Vagina (tissue), 2 donors: ENCODE measurements around the gene PHF14. TPM values are rescaled to one million over a fixed set of nuclear protein-coding genes. Genes with fewer than 3 reads are reported as not detected.

Experiments
- DNase-seq, 2 donors: peaks; one replicate each; pipeline ENCODE4 v3.0.0-alpha.2; 2017; ENCODE audit errors: extremely low spot score in 2 of 2
- H3K27ac ChIP-seq: fragments of 200-600 bp; sonication (generic); one replicate; pipeline ENCODE4 v1.5.1; 2019
- H3K27me3 ChIP-seq: fragments of 200-600 bp; sonication (generic); one replicate; pipeline ENCODE4 v1.5.1; 2019
- H3K36me3 ChIP-seq, 2 donors: fragments of 200-600 bp; sonication (generic); one replicate each; pipeline ENCODE4 v1.5.1; 2017 to 2019
- H3K4me1 ChIP-seq: fragments of 200-600 bp; sonication (generic); one replicate; pipeline ENCODE4 v1.5.1; 2019
- H3K4me3 ChIP-seq, 2 donors: fragments of 200-600 bp; sonication (generic); 1 replicate in 1 of 2; 2 replicates in 1 of 2; pipeline ENCODE4 v1.5.1; 2016 to 2019
- H3K9me3 ChIP-seq: fragments of 200-600 bp; sonication (generic); one replicate; pipeline ENCODE4 v1.5.1; 2019
- CTCF ChIP-seq, 3 experiments: fragments of 450-650 bp in 2 of 3; fragments of 200-600 bp in 1 of 3; sonication (generic) in 1 of 3; IDR thresholded peaks; one replicate each; pipeline ENCODE4 v1.5.1; 2017 to 2019; ENCODE audit warnings: antibody characterized with exemption in 3 of 3, mild to moderate bottlenecking in 2 of 3, moderate library complexity in 2 of 3
- POLR2A ChIP-seq, 2 donors: fragments of 450-650 bp; IDR thresholded peaks; one replicate each; pipeline ENCODE4 v1.6.1; 2017; ENCODE audit warnings: antibody characterized with exemption in 2 of 2, mild to moderate bottlenecking in 2 of 2, moderate library complexity in 2 of 2
- POLR2AphosphoS5 ChIP-seq, 2 donors: sonication (generic); formaldehyde crosslinking; IDR thresholded peaks; one replicate each; pipeline ENCODE4 v1.9.0; 2017; ENCODE audit warnings: antibody characterized with exemption in 2 of 2, mild to moderate bottlenecking in 2 of 2, low read depth in 1 of 2; ENCODE audit not compliant: insufficient read depth in 1 of 2
- intact Hi-C: fragments of 100-400 bp; cut with DNase I; formaldehyde crosslinking; loops from one replicate; pipeline ENCODE4 v1.15.1; 2023
- total RNA-seq: library from RNA; depleted of rRNA; stranded (reverse); fragments of >200 nt; gene quantifications from one replicate; pipeline ENCODE4 v1.2.3, GENCODE V29; 2016

Gene PHF14
- total RNA-seq, 1 donor from 2014 or later, result 43.5 TPM

GRCh38 chr7:10934292-10934691 is 39.4 kb upstream of the PHF14 start:
- Histone ChIP-seq H3K27ac (peak overlapping the region; percentile 17), H3K4me1 (peaks cover 35% of the 10 kb centered on the region), H3K4me3 (no peak overlapping the region), H3K9me3 (no peaks in the 10 kb centered on the region), H3K27me3 (no peaks in the 10 kb centered on the region), H3K36me3 (peaks cover 0 to 37% of the 10 kb centered on the region in 2 donors)
- DNase-seq, result no peak
- intact Hi-C loops, result no loop called here
- no peak for TF ChIP-seq POLR2A (IDR thresholded peaks at IDR 0.05)
- TF ChIP-seq CTCF (IDR thresholded peaks at IDR 0.05), result no peak
- no peak for TF ChIP-seq POLR2AphosphoS5 (IDR thresholded peaks at IDR 0.05; ENCODE audit: insufficient read depth in 1 of 2, low read depth in 1 of 2)

GRCh38 chr7:10939237-10939910 is 34.3 kb upstream of the PHF14 start:
- Histone ChIP-seq H3K27ac (peak overlapping the region; percentile 89), H3K9me3 (no peaks in the 10 kb centered on the region), H3K4me1 (peaks cover 35% of the 10 kb centered on the region), H3K4me3 (peak overlapping the region; percentile 53 to 69), H3K27me3 (no peaks in the 10 kb centered on the region), H3K36me3 (peaks cover 0 to 19% of the 10 kb centered on the region in 2 donors)
- no peak for TF ChIP-seq CTCF (IDR thresholded peaks at IDR 0.05)
- TF ChIP-seq POLR2AphosphoS5 (IDR thresholded peaks at IDR 0.05; ENCODE audit: insufficient read depth in 1 of 2, low read depth in 1 of 2), result no peak
- no peak for TF ChIP-seq POLR2A (IDR thresholded peaks at IDR 0.05)
- intact Hi-C loops, result no loop called here
- DNase-seq, result no peak

- peak overlapping the region; percentile 53 to 69 for H3K4me3 ChIP-seq
- H3K36me3 ChIP-seq, result peaks cover 0 to 19% of the 10 kb centered on the region in 2 donors
- TF ChIP-seq CTCF (IDR thresholded peaks at IDR 0.05) (no peak), POLR2A (IDR thresholded peaks at IDR 0.05) (peak in 1 of 2 donors; percentile 61), POLR2AphosphoS5 (IDR thresholded peaks at IDR 0.05; ENCODE audit: insufficient read depth in 1 of 2, low read depth in 1 of 2) (peak; percentile 82 to 85)
- H3K9me3 ChIP-seq, result no peaks in the 10 kb centered on the region
- H3K27ac ChIP-seq, result peak overlapping the region; percentile 89
- peak in 1 of 2 donors; percentile 95 for DNase-seq
- intact Hi-C loops, result no loop called here
- peaks cover 31% of the 10 kb centered on the region for H3K4me1 ChIP-seq
- H3K27me3 ChIP-seq, result no peaks in the 10 kb centered on the region
Observed at GRCh38 chr7:10939911-10940703, 33.6 kb upstream of the PHF14 start.

GRCh38 chr7:10940704-10941355 is 32.8 kb upstream of the PHF14 start:
- no peaks in the 10 kb centered on the region for H3K27me3 ChIP-seq
- H3K36me3 ChIP-seq, result peaks cover 0 to 15% of the 10 kb centered on the region in 2 donors
- no peak for DNase-seq
- H3K27ac ChIP-seq, result peak overlapping the region; percentile 89
- peaks cover 24% of the 10 kb centered on the region for H3K4me1 ChIP-seq
- H3K9me3 ChIP-seq, result no peaks in the 10 kb centered on the region
- no peak for TF ChIP-seq POLR2AphosphoS5 (IDR thresholded peaks at IDR 0.05; ENCODE audit: insufficient read depth in 1 of 2, low read depth in 1 of 2)
- no peak for TF ChIP-seq CTCF (IDR thresholded peaks at IDR 0.05)
- no peak for TF ChIP-seq POLR2A (IDR thresholded peaks at IDR 0.05)
- intact Hi-C loops, result no loop called here
- H3K4me3 ChIP-seq, result peak overlapping the region; percentile 53 to 69
